WI38 (cell line): ENCODE measurements around the gene CCDC192.

Experiments used
- H3K4me3 ChIP-seq: 2 replicates; pipeline ENCODE4 v1.5.1; 2011; ENCODE audit warnings: low read depth, mild to moderate bottlenecking, control low read depth, low read length
- TF ChIP-seq, protein P1 (sequence below): IDR thresholded peaks from 2 replicates; pipeline ENCODE4 v1.5.1; 2012; ENCODE audit warnings: low read depth, mild to moderate bottlenecking, control low read depth, low read length

Gene CCDC192

DNA sequence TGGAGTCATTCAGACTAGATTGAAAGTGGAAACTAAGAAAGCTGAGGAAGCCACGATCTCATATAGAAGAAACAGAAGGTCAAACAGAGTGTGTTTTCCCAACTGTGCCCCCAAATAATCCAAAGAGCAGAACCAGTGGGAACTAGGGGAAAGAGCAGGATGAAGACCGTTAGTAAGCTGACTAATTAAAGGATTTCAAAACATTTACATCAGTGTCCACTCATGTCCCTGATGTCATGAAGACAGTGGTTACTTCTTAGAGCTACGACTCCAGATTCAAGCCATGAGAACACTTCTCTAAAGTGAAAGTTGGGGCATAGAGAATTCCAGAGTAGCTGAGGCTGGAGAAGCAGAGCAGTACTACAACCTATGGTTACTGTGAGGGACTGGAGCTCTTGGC is 260.7 kb downstream of the CCDC192 start:
- TF ChIP-seq, protein P1, sequence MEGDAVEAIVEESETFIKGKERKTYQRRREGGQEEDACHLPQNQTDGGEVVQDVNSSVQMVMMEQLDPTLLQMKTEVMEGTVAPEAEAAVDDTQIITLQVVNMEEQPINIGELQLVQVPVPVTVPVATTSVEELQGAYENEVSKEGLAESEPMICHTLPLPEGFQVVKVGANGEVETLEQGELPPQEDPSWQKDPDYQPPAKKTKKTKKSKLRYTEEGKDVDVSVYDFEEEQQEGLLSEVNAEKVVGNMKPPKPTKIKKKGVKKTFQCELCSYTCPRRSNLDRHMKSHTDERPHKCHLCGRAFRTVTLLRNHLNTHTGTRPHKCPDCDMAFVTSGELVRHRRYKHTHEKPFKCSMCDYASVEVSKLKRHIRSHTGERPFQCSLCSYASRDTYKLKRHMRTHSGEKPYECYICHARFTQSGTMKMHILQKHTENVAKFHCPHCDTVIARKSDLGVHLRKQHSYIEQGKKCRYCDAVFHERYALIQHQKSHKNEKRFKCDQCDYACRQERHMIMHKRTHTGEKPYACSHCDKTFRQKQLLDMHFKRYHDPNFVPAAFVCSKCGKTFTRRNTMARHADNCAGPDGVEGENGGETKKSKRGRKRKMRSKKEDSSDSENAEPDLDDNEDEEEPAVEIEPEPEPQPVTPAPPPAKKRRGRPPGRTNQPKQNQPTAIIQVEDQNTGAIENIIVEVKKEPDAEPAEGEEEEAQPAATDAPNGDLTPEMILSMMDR: no peak
- H3K4me3 ChIP-seq: peak overlapping the region; percentile 30; the same call in 1 of the 2 replicates

DNA sequence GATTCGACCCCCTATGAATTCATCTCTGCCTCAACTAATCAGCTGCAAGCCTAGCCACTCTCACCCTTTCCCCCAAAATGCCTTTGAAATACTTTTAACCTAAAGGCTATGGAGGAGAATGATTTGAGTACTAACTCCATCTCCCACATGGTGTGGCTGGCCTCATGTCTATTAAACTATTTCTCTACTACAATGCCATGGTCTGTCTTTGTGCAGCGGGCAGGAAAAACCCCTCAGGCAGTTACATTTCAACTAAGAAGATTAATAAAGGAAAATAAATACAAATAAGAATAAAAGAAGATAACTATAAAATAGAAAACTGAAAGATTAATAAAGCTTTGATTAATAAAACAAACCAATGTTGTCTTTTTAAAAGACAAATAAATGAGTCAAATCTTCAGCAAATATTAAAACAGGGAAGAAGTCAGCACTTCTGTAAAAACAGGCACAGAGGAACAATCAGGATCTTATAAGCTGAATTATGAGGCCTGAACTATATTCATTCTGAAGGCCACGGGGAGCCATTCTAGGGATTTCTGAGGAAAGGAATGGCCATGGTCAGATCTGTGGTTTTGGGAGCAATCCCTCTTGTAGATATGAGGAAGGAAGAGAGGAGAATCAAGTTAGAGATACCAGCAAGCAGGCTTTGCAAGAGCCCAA is 264.3 kb downstream of the CCDC192 start:
- TF ChIP-seq, protein P1: no peak

DNA sequence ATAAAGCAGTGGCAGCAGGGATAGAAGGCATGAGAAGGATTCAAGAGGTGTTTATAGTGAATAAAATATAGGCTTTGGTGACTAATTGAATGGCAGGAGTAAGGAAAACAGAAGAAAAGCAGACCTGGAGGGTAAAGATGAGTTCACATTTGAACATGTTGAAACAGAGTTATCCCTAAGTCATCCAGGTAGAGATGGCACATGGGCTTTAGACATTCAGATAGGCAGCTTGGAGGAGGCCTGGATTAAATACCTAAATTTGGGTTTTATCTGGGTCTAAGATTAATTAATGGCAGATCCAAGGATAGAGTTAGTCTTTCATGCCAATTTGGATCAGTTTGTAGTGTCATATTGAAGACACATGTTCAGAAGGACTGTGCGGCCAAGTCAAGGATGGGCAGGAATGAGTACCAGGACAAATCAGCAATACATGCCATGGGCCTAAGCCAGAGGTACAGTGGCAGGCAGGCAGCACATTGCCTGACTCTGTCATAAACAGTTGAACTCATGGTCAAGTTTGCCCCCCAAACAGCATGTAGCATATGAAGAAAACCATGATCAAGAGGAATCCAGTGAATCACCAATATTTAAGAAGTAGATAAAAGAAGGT is 264.9 kb downstream of the CCDC192 start:
- H3K4me3 ChIP-seq: no peak overlapping the region
- TF ChIP-seq, protein P1: no peak

More for the DNA sequence above, 264.3 kb downstream of the CCDC192 start:
- H3K4me3 ChIP-seq: no peak overlapping the region

DNA sequence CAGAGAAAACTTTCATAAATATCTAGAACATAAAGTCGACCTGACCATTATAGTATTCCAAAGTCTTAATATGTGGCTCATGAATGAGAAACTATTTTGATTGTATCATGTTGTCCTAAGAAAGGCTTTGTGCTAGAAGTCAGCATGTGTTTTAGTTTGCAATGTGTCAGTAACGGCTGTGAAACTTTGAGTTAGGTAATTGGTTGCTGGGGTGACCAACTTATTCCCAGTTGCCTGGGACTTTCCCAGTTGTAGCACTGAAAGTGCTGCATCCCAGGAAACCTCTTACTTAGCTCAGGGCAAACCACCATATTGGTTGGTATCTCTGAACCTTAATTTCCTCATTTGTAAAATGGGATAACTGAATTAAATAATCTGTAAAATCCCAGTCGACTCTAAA is 265.8 kb downstream of the CCDC192 start:
- TF ChIP-seq, protein P1: no peak
- H3K4me3 ChIP-seq: no peak overlapping the region

DNA sequence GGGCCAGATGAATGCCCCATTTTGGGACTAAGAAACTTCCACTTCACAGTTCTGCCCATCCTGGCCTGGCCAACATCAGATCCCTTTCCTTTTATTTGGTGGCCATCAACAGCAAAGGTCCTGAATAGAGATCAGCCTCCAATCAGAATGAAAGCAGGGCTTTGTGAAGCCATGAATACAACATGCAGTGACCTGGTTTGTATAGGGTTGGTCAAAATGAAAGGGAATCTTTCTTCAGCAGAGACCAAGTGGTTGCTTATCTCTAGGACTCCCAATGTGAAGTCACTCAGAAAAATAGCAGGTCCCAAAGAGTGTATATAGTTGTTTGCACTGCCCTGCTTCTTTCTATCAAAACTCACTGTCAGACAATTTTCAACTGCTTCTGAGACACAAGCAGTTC is 266.5 kb downstream of the CCDC192 start:
- H3K4me3 ChIP-seq: no peak overlapping the region
- TF ChIP-seq, protein P1: no peak

DNA sequence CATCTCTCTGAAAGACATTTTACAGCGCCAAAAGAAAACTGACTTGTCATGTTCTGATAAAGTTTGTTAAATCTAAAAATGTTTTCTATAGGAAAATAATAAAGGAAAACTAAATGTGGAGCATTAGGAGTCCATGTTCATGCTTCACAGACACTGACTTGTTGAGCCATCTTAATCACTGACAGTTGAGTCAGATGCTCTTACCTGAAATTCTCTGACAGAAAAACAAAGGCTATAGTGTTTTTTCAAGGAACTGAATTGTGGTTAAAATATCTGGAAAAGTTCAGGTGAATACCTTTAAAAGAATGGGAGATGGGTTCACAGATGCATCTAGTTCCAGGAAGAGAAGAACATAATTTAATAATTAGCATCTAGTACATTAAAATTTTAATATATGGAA is 266.9 kb downstream of the CCDC192 start:
- H3K4me3 ChIP-seq: no peak overlapping the region
- TF ChIP-seq, protein P1: no peak

DNA sequence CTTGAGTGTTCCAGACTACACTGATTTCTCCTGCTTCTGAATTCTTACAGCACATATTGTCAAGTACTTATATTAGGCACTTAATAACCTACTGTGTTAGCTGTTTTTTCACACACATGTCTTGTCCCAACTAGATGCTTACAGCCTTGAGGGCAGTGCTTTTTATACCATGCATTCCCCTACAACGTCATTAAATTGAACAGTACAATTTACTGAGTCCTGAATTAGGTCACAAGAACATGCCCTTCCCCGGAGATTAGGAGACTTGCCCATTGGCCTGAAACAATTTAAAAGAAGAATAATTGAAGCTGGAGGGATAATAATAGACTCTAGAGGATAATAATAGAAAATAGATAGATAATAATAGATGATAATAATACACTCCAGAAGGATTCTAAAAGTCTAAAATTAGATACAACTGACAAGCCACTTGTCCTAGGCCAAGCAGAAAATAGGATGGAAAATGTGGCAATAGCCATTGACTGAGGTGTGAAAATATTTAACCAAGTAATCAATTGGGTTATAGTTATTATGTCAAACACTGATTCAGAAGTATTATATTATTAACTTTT is 267.7 kb downstream of the CCDC192 start:
- H3K4me3 ChIP-seq: no peak overlapping the region
- TF ChIP-seq, protein P1: no peak
